GM18861 (cell line): ENCODE data around the gene BBS4.
"Not testable (repeated sequence)": the region's sequence is repeated elsewhere in the genome, so short reads cannot be mapped to it uniquely, and the experiment has no call there.

ENCODE experiments used
- ATAC-seq: cut with Tn5 transposase; IDR thresholded peaks from one replicate; pipeline ENCODE4 v1.9.1; 2021; ENCODE audit not compliant: unreplicated experiment

The BBS4 gene

GRCh38 chr15:72690938-72691337 lies 4.9 kb downstream of the BBS4 start:
- no peak for ATAC-seq

GRCh38 chr15:72698938-72699337 lies 12.9 kb downstream of the BBS4 start:
- no peak for ATAC-seq

GRCh38 chr15:72700076-72700475 lies 14.1 kb downstream of the BBS4 start:
- ATAC-seq: no peak

GRCh38 chr15:72706266-72706665 lies 20.3 kb downstream of the BBS4 start:
- ATAC-seq: no peak

- not testable (repeated sequence) for ATAC-seq
Observed at GRCh38 chr15:72708551-72709303, 22.7 kb downstream of the BBS4 start.

- no peak for ATAC-seq
Observed at GRCh38 chr15:72722071-72722696, 36.2 kb downstream of the BBS4 start.

- ATAC-seq: no peak
Observed at GRCh38 chr15:72724028-72724427, 38.0 kb downstream of the BBS4 start.

- no peak for ATAC-seq
Observed at GRCh38 chr15:72725446-72725845, 39.4 kb downstream of the BBS4 start.

- not testable (repeated sequence) for ATAC-seq
Observed at GRCh38 chr15:72725851-72726250, 39.8 kb downstream of the BBS4 start.

GRCh38 chr15:72727154-72727553 lies 41.1 kb downstream of the BBS4 start:
- ATAC-seq: no peak

- ATAC-seq: not testable (repeated sequence)
Observed at GRCh38 chr15:72728249-72728648, 42.2 kb downstream of the BBS4 start.

- ATAC-seq: no peak
Observed at GRCh38 chr15:72728821-72729220, 42.8 kb downstream of the BBS4 start.

- no peak for ATAC-seq
Observed at GRCh38 chr15:72732086-72732485, 46.1 kb downstream of the BBS4 start.

GRCh38 chr15:72732516-72732915 lies 46.5 kb downstream of the BBS4 start:
- ATAC-seq: no peak

GRCh38 chr15:72733941-72734738 lies 48.1 kb downstream of the BBS4 start:
- no peak for ATAC-seq

GRCh38 chr15:72735111-72735510 lies 49.1 kb downstream of the BBS4 start:
- no peak for ATAC-seq

- no peak for ATAC-seq
Observed at GRCh38 chr15:72737061-72737460, 51.1 kb downstream of the BBS4 start.

- ATAC-seq: no peak
Observed at GRCh38 chr15:72737723-72738122, 51.7 kb downstream of the BBS4 start.

GRCh38 chr15:72740219-72740618 lies 54.2 kb downstream of the BBS4 start:
- peak; percentile 80 for ATAC-seq

- ATAC-seq: no peak
Observed at GRCh38 chr15:72749700-72750099, 63.7 kb downstream of the BBS4 start.

GRCh38 chr15:72751751-72752455 lies 65.9 kb downstream of the BBS4 start:
- ATAC-seq: no peak
